Activated CD4-positive, alpha-beta T cell treated with anti-CD3 and anti-CD28 coated beads, Interleukin-2, amount 50 U/mL, for 16 hours (primary cell): ENCODE data around the gene RING1.
"Not testable (repeated sequence)": the region's sequence is repeated elsewhere in the genome, so short reads cannot be mapped to it uniquely, and the experiment has no call there.

Experiments
- DNase-seq: peaks from one replicate; pipeline ENCODE4 v3.0.0-alpha.2; 2020

The RING1 gene

DNA sequence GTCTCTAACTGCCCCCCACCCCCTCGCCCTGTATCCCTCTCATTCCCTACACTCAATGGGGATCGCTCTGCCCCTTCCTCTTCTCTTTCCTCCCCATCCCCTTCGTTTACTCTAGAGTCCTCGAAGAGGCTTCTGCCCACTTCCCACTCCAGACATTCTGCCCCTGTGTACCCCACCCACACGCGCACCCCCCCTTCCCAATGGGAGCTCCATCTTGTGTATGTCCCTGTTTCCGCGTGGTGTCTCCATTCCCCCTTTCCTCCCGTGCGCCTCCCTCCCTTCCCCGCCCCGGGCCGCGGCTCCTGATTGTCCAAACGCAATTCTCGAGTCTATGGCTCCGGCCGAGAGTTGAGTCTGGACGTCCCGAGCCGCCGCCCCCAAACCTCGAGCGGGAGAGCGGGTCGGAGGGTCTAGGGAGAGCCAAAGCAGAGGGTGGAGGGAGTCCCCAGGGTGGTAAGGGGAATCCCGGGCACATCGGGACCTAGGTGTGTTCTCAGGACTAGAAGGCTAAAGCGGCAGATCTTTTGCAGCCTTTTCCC is 679 bp upstream of the RING1 start:
- DNase-seq: no peak

DNA sequence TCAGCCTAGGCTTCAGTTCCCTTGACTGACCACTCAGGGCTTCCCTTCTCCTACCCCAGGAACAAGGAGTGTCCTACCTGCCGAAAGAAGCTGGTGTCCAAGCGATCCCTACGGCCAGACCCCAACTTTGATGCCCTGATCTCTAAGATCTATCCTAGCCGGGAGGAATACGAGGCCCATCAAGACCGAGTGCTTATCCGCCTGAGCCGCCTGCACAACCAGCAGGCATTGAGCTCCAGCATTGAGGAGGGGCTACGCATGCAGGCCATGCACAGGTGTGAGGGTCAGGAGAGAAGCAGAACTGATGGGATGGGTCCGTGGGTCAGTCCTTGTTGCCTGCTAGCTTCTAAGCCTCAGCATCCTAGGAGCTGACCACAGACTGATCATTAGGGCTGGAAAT is 1.6 kb downstream of the RING1 start:
- DNase-seq: no peak

GRCh38 chr6:33211136-33211535 is 2.8 kb downstream of the RING1 start:
- DNase-seq: no peak

DNA sequence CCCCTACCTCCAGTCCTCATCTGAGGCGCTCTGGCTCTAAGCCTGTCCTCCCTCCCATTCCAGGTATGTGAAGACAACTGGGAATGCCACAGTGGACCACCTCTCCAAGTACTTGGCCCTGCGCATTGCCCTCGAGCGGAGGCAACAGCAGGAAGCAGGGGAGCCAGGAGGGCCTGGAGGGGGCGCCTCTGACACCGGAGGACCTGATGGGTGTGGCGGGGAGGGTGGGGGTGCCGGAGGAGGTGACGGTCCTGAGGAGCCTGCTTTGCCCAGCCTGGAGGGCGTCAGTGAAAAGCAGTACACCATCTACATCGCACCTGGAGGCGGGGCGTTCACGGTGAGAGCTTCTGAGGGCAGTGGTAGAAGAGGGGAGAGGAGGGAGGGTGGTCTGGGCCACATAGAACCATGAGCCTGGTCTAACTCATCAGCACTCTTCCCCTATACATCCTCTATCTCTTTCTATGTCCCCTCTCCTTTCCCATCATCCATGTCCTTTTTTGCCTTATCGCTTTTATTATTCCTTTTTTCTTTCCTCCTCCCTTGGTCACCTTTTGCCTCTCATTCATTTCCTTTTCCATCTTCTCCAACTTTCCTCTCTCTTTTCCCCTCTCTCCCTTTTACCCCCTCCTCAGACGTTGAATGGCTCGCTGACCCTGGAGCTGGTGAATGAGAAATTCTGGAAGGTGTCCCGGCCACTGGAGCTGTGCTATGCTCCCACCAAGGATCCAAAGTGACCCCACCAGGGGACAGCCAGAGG is 3.5 kb downstream of the RING1 start:
- DNase-seq: no peak

GRCh38 chr6:33212857-33213165 is 4.5 kb downstream of the RING1 start:
- DNase-seq: no peak

GRCh38 chr6:33213166-33213988 is 5.1 kb downstream of the RING1 start:
- DNase-seq: no peak

GRCh38 chr6:33213989-33214335 is 5.7 kb downstream of the RING1 start:
- DNase-seq: no peak

GRCh38 chr6:33215271-33216116 is 7.2 kb downstream of the RING1 start:
- DNase-seq: no peak

DNA sequence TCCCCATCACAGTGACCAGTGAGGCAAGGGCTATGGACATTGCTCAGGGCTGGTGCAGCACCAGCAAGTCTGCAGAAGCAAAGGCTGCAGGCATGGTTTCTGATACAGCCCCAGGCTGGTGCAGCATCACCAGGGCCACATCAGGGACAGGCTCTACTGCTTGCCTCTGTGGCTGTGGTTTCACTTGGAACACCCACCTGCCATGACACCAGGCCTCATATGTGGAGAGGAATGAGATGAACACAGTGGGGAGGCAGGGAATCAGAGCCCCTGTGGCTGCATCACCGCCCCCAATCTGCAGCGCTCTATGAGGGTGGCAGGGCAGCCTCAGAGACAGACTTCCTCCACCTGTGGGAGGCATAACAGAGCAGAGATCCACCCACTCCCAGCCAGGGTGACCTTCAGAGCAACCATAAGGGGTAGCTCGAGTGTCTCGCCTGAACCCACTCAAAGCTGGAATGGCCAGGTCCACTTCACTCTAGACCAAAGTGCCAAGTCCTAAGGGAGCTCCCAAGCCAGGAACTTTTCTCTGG is 7.9 kb downstream of the RING1 start:
- no peak for DNase-seq

- no peak for DNase-seq
Measured at GRCh38 chr6:33217246-33217645, 8.9 kb downstream of the RING1 start.

DNA sequence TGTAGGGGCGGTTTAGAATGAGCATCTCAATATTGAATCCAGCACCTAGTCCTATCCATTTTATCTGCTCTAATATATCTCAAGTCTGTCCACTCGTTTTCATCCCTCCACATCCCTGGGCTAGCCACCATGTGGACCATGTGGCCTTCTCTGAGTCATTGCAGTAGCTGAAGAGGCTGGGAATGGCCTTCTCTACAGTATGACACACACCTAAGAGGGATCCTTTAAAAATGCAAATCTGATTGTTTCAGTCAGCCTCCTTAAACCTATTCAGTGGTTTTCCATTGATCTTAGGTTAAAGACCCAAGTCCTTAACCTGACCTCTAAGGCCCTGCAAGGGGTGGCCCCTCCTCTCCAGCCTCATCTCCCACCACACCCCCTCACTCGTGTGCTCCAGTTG is 9.4 kb downstream of the RING1 start:
- DNase-seq: no peak

GRCh38 chr6:33226503-33227120 is 18.3 kb downstream of the RING1 start:
- not testable (repeated sequence) for DNase-seq

DNA sequence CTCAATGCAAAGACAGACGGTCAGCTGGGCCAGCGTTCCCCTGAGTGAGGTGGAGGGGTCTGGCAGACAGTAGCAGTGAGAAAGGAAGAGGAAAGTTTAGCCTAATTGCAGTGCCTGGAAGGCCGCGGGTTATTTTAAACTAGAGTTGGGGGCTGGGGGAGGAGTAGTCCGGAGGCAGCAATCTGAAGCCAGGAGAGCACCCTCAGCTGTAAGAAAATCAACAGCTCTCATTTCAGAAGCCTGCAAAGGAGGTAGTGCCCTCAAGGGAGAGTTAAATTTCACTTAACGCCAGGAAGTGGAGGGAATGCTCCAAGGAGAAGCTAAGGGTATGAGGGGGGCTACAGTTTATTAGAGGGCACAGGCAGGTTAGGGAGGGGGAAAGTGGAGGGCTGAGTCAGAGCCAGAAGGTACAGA is 26.9 kb downstream of the RING1 start:
- no peak for DNase-seq

- DNase-seq: no peak
Measured at GRCh38 chr6:33236328-33236727, 28.0 kb downstream of the RING1 start.

DNA sequence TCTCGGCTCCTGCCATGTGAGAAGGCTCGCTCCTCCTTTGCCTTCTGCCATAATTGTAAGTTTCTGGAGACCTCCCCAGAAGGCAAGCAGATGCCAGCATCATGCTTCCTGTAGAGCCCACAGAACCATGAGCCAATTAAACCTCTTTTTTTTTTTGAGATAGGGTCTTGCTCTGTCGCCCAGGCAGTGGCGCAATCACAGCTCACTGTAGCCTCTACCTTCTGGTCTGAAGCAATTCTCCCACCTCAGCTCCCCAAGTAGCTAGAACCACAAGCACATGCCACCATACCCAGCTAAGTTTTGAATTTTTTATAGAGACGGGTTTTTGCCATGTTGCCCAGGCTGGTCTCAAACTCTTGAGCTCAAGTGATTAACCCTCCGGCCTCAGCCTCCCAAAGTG is 28.6 kb downstream of the RING1 start:
- no peak for DNase-seq

DNA sequence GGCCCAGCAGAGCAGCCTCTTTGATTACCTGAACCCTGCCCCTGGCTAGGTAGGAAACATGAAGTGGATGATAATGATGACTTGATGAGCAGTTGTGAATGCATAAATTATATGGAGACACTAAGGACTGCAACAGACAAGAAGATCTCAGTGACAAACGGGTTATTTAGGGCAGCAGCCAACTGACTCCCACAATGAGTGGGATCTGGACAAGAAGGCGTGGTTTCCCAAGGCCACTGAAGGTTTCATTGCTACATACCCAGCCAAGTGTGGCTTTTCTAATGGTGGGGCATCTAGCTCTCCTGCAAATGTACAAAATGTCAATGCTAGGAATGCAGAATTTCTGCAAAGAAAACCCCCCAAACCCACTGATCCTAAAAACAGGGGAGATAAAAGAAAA is 29.4 kb downstream of the RING1 start:
- DNase-seq: no peak

- DNase-seq: peak; percentile 73
Measured at GRCh38 chr6:33241968-33242367, 33.7 kb downstream of the RING1 start.

DNA sequence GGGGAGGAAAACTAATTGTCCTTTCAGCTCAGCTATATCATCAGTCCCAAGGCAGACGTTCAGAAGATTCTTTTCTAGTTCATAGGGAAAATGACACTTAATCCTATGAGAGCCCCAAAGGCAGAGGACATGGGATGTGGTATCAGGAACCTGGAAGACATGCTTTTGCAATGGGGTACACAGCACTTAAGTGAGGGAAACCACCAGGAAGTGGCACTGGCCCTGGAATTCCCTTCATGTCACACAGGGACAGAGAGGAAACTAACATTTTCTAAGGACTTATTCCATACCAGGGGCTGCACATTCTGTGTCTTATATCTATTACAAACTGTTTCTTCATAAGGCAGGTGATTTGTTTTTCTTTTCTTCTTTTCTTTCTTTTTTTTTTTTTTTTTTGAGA is 35.2 kb downstream of the RING1 start:
- no peak for DNase-seq

GRCh38 chr6:33247977-33248642 is 39.8 kb downstream of the RING1 start:
- peak; percentile 93 for DNase-seq

- DNase-seq: no peak
Measured at GRCh38 chr6:33248643-33248931, 40.3 kb downstream of the RING1 start.

DNA sequence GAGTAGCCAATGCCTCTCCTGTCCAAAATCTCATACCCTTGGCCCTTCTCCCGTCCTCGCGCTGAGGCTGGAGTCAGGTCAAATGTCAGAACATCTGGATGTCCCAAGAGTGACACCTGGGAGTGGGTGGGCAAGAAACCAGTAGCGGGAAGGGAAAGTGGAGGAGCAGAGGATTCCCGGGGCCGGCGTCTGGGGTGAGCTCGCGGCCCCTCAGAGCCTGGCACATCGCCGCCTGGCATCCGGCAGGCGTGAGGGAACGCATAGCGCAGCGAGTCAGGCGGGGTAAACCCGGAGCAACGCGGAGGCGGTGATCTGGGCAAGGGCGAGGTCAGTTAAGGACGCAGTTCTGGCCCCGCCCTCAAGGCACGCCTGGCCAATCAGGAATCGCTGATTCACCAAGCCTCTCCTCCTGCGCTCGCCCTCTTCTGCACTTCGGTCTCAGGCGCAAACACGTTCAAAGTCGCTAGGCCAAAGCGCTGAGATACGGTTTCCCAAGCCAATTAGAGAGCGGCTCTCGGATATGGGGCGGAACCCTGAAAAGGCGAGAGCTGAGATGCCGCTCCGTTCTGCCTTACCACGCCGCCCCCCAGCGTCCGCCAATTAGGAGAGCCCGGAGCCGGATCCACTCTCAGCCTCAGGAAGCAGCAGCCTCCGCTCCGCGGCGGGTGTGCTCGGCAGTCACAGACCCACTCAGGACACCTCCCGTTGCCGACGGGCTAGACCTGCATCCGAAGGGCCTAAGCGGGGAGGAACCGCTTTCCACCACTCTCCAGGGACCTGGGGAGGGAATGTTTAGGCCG is 40.8 kb downstream of the RING1 start:
- peak; percentile 99 for DNase-seq
